C4-2B (cell line): Measurements from ENCODE around the gene EFHD2.

ENCODE experiments used
- ZFX ChIP-seq: fragments of 450-650 bp; IDR thresholded peaks from 2 replicates; pipeline ENCODE4 v1.6.1; 2017
- TF ChIP-seq, protein P1 (sequence below): fragments of 450-650 bp; conservative IDR thresholded peaks from 2 replicates; pipeline ENCODE4 v1.5.1; 2017; ENCODE audit warnings: mild to moderate bottlenecking

DNA sequence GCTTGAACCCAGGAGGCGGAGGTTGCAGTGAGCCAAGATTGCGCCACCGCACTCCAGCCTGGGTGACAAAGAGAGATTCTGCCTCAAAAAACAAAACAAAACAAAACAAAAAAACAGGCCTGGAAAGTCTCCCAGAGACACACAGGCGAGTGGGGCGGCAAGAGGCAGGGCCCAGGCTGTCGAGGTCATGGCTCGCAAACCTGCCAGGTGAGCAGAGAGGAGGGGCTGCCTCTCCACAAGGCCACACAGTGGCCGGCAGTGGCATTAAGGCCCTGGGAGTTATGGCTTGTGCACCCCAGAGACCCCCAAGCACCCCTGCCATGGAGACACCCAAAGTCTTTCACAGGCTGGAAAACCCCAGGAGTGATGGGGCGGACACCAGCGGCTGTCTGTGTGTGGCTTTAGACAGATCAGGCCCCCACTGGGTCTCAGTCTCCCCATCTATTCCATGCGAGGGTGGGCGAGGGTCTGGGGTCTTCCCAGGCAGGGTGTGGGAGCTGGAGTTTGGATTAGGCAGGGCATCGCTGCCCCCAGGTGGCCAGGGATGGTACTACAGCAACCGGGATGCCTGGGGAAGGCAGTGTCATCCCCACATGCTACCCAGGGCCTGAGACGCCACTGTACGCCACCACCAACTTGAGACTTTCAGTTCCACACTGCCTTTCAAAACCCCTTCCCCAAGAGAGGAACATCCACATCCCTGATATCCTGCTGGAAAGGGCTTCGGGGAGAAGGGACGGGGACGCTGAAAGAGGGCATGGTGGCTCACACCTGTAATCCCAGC is 21.3 kb downstream of the EFHD2 start:
- TF ChIP-seq, protein P1, sequence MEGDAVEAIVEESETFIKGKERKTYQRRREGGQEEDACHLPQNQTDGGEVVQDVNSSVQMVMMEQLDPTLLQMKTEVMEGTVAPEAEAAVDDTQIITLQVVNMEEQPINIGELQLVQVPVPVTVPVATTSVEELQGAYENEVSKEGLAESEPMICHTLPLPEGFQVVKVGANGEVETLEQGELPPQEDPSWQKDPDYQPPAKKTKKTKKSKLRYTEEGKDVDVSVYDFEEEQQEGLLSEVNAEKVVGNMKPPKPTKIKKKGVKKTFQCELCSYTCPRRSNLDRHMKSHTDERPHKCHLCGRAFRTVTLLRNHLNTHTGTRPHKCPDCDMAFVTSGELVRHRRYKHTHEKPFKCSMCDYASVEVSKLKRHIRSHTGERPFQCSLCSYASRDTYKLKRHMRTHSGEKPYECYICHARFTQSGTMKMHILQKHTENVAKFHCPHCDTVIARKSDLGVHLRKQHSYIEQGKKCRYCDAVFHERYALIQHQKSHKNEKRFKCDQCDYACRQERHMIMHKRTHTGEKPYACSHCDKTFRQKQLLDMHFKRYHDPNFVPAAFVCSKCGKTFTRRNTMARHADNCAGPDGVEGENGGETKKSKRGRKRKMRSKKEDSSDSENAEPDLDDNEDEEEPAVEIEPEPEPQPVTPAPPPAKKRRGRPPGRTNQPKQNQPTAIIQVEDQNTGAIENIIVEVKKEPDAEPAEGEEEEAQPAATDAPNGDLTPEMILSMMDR: peak; percentile 80
- TF ChIP-seq ZFX: no peak
